ENCODE data around the gene PIGU.
"Not testable (repeated sequence)": the region's sequence is repeated elsewhere in the genome, so short reads cannot be mapped to it uniquely, and the experiment has no call there.

Gene PIGU

DNA sequence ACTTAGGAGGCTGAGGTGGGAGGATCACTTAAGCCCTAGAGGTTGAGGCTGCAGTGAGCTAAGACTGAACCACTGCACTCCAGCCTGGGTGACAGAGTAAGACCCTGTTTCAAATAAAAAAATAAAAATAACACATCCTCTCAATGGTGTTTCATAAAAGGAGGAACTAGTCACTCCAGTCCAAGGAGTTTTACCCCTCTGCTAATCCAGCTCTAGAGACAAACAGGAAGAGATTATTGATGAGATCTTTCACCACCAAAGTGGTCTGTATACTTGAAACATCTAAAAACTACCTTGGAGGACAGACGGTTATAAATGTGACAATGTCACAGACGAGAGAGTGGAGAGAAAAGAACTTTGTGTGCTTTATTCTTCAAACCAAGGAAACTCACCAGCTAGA is 58.2 kb downstream of the PIGU start:
- no peak overlapping the region for H3K4me3 ChIP-seq (ENCODE audit: low read length)

DNA sequence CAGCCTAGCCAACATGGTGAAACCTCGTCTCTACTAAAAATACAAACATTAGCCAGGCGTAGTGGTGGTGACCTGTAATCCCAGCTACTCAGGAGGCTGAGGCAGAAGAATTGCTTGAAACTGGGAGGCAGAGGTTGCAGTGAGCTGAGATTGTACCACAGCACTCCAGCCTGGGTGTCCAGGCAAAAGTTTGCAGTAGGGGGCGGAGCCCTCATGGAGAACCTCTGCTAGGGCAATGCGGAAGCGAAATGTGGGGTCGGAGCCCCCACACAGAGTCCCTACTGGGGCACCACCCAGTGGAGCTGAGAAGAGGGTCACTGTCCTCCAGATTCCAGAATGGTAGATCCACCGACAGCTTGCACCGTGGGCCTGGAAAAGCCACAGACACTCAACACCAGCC is 60.0 kb downstream of the PIGU start:
- not testable (repeated sequence) for H3K4me1 ChIP-seq (ENCODE audit: insufficient read depth, low read length); H3K27me3 ChIP-seq (ENCODE audit: insufficient read depth, low read length); H2AFZ ChIP-seq (ENCODE audit: low read depth, low read length); H3K4me3 ChIP-seq (ENCODE audit: low read length)
- H3K36me3 ChIP-seq (ENCODE audit: insufficient read depth, low read length): peaks cover 47% of the 10 kb centered on the region
- peaks cover 12% of the 10 kb centered on the region for H3K9me3 ChIP-seq (ENCODE audit: low read length)

More for the DNA sequence above, 58.2 kb downstream of the PIGU start:
- Histone ChIP-seq H2AFZ (ENCODE audit: low read depth, low read length) (no peak overlapping the region), H3K27me3 (ENCODE audit: insufficient read depth, low read length) (no peaks in the 10 kb centered on the region), H3K4me1 (ENCODE audit: insufficient read depth, low read length) (peaks cover under 1% of the 10 kb centered on the region), H3K9me3 (ENCODE audit: low read length) (peaks cover 10% of the 10 kb centered on the region), H3K36me3 (ENCODE audit: insufficient read depth, low read length) (peaks cover 51% of the 10 kb centered on the region)

DNA sequence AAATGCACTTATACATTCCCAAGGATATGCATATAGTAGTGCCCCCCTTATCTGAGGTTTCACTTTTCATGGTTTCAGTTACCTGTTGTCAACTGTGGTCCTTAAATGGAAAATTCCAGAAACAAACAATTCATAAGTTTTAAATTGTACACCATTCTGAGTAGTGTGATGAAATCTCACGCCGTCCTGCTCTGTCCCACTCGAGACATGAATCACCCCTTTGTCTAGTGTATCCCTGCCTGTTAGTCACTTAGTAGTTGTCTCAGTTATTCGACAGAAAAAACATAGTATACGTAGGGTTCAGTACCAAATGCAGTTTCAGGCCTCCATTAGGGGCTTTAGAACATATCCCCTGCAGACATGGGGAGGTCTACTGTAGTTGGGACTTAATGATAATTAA is 61.4 kb downstream of the PIGU start:
- H3K36me3 ChIP-seq (ENCODE audit: insufficient read depth, low read length): peaks cover 38% of the 10 kb centered on the region
- H3K4me3 ChIP-seq (ENCODE audit: low read length): no peak overlapping the region
- no peak overlapping the region for H2AFZ ChIP-seq (ENCODE audit: low read depth, low read length)
- H3K9me3 ChIP-seq (ENCODE audit: low read length): peaks cover 12% of the 10 kb centered on the region
- no peaks in the 10 kb centered on the region for H3K4me1 ChIP-seq (ENCODE audit: insufficient read depth, low read length)
- no peaks in the 10 kb centered on the region for H3K27me3 ChIP-seq (ENCODE audit: insufficient read depth, low read length)

DNA sequence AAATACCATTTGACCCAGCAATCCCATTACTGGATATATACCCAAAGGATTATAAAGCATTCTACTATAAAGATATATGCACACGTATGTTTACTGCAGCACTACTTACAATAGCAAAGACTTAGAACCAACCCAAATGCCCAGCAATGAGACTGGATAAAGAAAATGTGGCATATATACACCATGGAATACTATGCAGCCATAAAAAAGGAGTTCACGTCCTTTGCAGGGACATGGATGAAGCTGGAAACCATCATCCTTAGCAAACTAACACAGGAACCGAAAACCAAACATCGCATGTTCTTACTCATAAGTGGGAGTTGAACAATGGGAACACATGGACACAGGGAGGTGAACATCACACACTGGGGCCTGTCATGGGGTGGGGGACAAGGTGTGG is 64.9 kb downstream of the PIGU start:
- not testable (repeated sequence) for H3K9me3 ChIP-seq (ENCODE audit: low read length); H2AFZ ChIP-seq (ENCODE audit: low read depth, low read length); H3K4me1 ChIP-seq (ENCODE audit: insufficient read depth, low read length); H3K4me3 ChIP-seq (ENCODE audit: low read length); H3K27me3 ChIP-seq (ENCODE audit: insufficient read depth, low read length)
- peaks cover 26% of the 10 kb centered on the region for H3K36me3 ChIP-seq (ENCODE audit: insufficient read depth, low read length)

GRCh38 chr20:34607066-34607465 is 69.8 kb downstream of the PIGU start:
- no peak overlapping the region for H2AFZ ChIP-seq (ENCODE audit: low read depth, low read length)
- H3K36me3 ChIP-seq (ENCODE audit: insufficient read depth, low read length): peaks cover 8% of the 10 kb centered on the region
- H3K4me3 ChIP-seq (ENCODE audit: low read length): no peak overlapping the region
- no peaks in the 10 kb centered on the region for H3K27me3 ChIP-seq (ENCODE audit: insufficient read depth, low read length)
- H3K9me3 ChIP-seq (ENCODE audit: low read length): peaks cover 6% of the 10 kb centered on the region
- H3K4me1 ChIP-seq (ENCODE audit: insufficient read depth, low read length): no peaks in the 10 kb centered on the region

GRCh38 chr20:34604980-34605788 is 71.7 kb downstream of the PIGU start:
- Histone ChIP-seq H3K27me3 (ENCODE audit: insufficient read depth, low read length) (no peaks in the 10 kb centered on the region), H3K4me3 (ENCODE audit: low read length) (no peak overlapping the region), H3K4me1 (ENCODE audit: insufficient read depth, low read length) (no peaks in the 10 kb centered on the region), H3K9me3 (ENCODE audit: low read length) (peaks cover 6% of the 10 kb centered on the region), H3K36me3 (ENCODE audit: insufficient read depth, low read length) (peaks cover 11% of the 10 kb centered on the region), H2AFZ (ENCODE audit: low read depth, low read length) (no peak overlapping the region)

DNA sequence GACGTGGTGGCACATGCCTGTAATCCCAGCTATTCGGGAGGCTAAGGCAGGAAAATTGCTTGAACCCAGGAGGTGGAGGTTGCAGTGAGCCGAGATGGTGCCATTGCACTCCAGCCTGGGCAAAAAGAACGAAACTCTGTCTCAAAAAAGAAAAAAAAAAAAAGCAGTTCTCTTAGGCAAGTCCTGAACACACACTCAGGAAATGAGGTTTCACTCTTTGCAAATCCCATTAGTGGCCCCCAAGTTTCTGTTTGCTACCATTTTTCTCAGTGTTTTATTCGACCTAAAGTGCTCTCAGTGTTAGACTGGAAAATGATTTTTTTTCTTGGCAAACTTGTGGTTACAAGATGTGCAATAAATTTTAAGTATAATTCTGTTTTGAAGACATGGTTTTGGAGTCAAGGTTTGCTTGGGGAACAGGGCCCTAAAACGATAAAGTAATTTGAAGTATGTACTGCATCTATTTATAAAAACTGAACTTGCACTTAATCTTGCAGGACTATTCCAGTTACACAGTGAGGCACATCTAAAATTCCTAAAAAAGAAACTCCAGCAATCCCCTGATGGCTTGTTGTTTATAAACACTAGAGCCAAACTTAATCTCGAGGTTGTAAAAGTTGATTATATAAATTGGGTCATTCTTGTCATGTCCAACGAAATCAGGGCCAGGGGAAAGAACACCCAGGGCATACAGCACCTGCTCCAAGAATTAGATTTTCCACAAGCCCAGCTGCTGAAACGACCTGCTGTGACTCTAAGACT is 75.8 kb downstream of the PIGU start:
- H3K4me3 ChIP-seq (ENCODE audit: low read length): no peak overlapping the region
- H3K9me3 ChIP-seq (ENCODE audit: low read length): no peaks in the 10 kb centered on the region
- no peaks in the 10 kb centered on the region for H3K4me1 ChIP-seq (ENCODE audit: insufficient read depth, low read length)
- no peaks in the 10 kb centered on the region for H3K27me3 ChIP-seq (ENCODE audit: insufficient read depth, low read length)
- peaks cover 5% of the 10 kb centered on the region for H3K36me3 ChIP-seq (ENCODE audit: insufficient read depth, low read length)
- H2AFZ ChIP-seq (ENCODE audit: low read depth, low read length): no peak overlapping the region

- no peaks in the 10 kb centered on the region for H3K4me1 ChIP-seq (ENCODE audit: insufficient read depth, low read length)
- H2AFZ ChIP-seq (ENCODE audit: low read depth, low read length): no peak overlapping the region
- H3K36me3 ChIP-seq (ENCODE audit: insufficient read depth, low read length): peaks cover 5% of the 10 kb centered on the region
- H3K4me3 ChIP-seq (ENCODE audit: low read length): no peak overlapping the region
- H3K9me3 ChIP-seq (ENCODE audit: low read length): no peaks in the 10 kb centered on the region
- H3K27me3 ChIP-seq (ENCODE audit: insufficient read depth, low read length): no peaks in the 10 kb centered on the region
Observed at GRCh38 chr20:34595377-34596184, 81.3 kb downstream of the PIGU start.

- H2AFZ ChIP-seq (ENCODE audit: low read depth, low read length): no peak overlapping the region
- no peaks in the 10 kb centered on the region for H3K9me3 ChIP-seq (ENCODE audit: low read length)
Observed at GRCh38 chr20:34586488-34587163, 90.3 kb downstream of the PIGU start.

DNA sequence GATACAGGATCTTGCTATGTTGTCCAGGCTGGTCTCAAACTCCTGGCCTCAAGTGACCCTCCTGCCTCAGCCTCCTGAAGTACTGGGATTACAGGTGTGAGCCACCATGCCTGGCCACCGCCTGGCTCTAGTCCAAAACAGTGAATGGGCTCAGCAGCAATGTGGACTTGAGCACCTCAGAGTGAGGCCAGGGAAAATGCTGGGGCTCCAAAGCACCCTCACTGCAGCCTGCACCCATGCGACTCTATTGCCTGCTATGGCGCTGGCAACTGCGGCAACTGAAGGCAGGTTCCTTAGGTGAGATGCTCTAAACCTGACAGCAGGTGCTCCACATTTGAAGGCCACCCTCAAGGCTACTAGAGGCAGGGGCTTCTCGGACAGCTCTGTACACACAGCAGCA is 91.9 kb downstream of the PIGU start:
- H3K4me1 ChIP-seq (ENCODE audit: insufficient read depth, low read length): no peaks in the 10 kb centered on the region

More at GRCh38 chr20:34586488-34587163, 90.3 kb downstream of the PIGU start:
- H3K4me3 ChIP-seq (ENCODE audit: low read length): no peak overlapping the region
- peaks cover 40% of the 10 kb centered on the region for H3K36me3 ChIP-seq (ENCODE audit: insufficient read depth, low read length)
- H3K4me1 ChIP-seq (ENCODE audit: insufficient read depth, low read length): no peaks in the 10 kb centered on the region
- H3K27me3 ChIP-seq (ENCODE audit: insufficient read depth, low read length): no peaks in the 10 kb centered on the region

GRCh38 chr20:34583544-34583943 is 93.3 kb downstream of the PIGU start:
- no peaks in the 10 kb centered on the region for H3K27me3 ChIP-seq (ENCODE audit: insufficient read depth, low read length)
- no peak overlapping the region for H3K4me3 ChIP-seq (ENCODE audit: low read length)
- H3K4me1 ChIP-seq (ENCODE audit: insufficient read depth, low read length): no peaks in the 10 kb centered on the region
- H3K36me3 ChIP-seq (ENCODE audit: insufficient read depth, low read length): peaks cover 67% of the 10 kb centered on the region
- H3K9me3 ChIP-seq (ENCODE audit: low read length): no peaks in the 10 kb centered on the region
- no peak overlapping the region for H2AFZ ChIP-seq (ENCODE audit: low read depth, low read length)

More for the DNA sequence above, 91.9 kb downstream of the PIGU start:
- no peaks in the 10 kb centered on the region for H3K9me3 ChIP-seq (ENCODE audit: low read length)
- H2AFZ ChIP-seq (ENCODE audit: low read depth, low read length): no peak overlapping the region
- H3K36me3 ChIP-seq (ENCODE audit: insufficient read depth, low read length): peaks cover 56% of the 10 kb centered on the region
- no peak overlapping the region for H3K4me3 ChIP-seq (ENCODE audit: low read length)
- H3K27me3 ChIP-seq (ENCODE audit: insufficient read depth, low read length): no peaks in the 10 kb centered on the region

GRCh38 chr20:34582911-34583310 is 94.0 kb downstream of the PIGU start:
- Histone ChIP-seq H3K4me1 (ENCODE audit: insufficient read depth, low read length) (no peaks in the 10 kb centered on the region), H3K27me3 (ENCODE audit: insufficient read depth, low read length) (no peaks in the 10 kb centered on the region), H2AFZ (ENCODE audit: low read depth, low read length) (no peak overlapping the region), H3K4me3 (ENCODE audit: low read length) (no peak overlapping the region), H3K9me3 (ENCODE audit: low read length) (no peaks in the 10 kb centered on the region), H3K36me3 (ENCODE audit: insufficient read depth, low read length) (peaks cover 65% of the 10 kb centered on the region)
